Colon (tissue), 2 donors: ENCODE measurements around the gene EML4.
"Not testable (repeated sequence)": the region's sequence is repeated elsewhere in the genome, so short reads cannot be mapped to it uniquely, and the experiment has no call there.

Source experiments
- FAIRE-seq: peaks from 2 replicates; lab custom pipeline; 2012; peaks lifted over from hg19 to GRCh38; lab: Jason Lieb, UNC
- donor health status: control.
- donor health status: control.

Gene EML4

DNA sequence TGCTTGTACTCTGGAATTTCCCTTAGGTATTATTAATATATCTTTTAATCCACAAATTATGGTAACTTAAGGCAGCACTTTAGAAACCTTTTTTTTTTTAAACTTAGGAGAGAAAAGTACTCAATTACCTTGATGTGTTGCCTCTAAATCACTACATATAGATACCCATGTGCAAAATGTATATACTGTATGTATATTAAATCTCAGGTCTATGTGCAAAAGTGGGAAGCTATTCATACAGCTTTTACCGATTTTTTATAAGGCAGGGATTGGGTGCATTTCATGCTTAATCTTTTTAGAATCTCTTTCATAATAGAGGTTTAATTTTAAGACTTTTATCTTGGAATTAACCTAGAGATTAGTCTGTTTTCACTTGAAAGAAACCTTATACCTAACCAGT, 3.4 kb downstream of the EML4 start:
- no peak for FAIRE-seq

DNA sequence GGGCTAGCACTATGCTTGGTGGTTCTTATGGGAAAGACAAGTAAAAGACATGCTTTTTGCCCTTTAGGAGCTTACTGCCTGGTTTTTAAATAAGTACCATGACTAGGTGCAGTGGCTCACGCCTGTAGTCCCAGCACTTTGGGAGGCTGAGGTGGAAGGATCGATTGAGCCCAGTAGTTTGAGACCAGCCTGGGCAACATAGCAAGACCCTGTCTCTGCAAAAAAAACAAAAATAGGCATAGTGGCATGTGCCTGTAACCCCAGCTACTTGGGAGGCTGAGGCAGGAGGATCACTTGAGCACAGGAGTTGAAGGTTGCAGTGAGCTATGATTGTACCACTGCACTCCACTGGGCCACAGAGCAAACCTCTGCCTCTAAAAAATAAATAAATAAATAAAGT, 4.3 kb downstream of the EML4 start:
- not testable (repeated sequence) for FAIRE-seq

DNA sequence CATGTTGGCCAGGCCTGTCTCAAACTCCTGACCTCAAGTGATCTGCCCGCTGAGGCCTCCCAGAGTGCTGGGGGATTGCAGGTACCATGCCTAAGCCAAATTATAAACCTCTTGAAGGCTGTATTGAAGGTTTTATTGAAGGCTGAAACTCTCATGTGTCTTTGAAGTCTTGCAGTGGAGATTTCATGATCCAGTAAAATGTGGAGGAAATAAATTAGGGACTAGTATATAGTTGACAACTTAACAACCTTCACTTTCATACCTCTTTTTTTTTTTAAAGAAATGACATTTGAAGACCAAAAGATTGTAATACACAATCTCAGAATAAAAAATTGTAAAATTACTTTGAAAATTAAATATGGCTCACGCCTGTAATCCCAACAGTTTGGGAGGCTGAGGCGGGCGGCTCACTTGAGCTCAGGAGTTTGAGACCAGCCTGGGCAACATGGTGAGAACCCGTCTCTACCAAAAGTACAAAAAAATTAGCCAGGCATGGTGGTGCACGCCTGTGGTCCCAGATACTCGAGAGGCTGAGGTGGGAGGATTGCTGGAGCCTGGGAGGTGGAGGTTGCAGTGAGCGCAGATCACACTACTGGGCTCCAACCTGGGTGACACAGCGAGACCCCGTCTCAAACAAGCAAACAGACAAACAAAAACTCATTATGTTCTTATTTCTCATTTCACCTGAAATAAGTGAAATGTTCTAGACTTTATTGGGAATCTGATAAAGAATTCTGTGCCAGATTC, 8.0 kb downstream of the EML4 start:
- FAIRE-seq: no peak

DNA sequence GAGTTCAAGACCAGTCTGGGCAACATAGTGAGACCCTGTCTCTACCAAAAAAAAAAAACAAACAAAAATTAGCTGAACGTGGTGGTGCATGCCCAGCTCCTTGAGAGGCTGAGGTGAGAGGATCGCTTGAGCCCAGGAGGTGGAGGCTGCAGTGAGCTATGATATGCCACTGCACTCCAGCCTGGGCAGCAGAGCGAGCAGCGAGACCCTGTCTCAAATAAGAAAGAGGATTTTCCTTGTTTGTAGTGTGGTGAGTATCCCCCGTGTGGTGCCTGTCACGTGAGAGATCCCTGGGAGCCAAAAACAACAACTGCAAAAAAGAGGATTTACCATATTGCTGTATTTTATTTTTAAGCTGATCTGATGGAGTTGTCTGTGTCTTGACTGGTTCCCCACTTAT, 9.2 kb downstream of the EML4 start:
- FAIRE-seq: no peak

DNA sequence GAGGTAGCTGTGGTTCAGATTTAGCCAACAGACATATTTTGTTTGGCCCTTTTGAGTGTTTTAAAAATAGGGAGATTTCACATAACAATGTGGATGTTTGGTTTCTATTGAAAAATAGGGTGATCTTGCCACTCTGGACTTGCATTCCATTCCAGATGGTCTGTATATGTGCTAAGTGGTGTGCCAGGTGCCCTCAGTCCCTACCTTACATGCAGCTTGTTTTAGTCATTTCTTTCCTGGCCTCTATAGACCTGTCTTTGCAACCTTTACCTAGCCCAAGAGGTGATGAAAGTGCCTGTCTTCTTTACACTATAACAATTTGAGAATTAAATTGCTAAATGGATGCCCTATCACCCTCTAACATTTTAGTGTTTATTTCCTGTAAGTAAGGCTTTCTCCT, 11.1 kb downstream of the EML4 start:
- no peak for FAIRE-seq

DNA sequence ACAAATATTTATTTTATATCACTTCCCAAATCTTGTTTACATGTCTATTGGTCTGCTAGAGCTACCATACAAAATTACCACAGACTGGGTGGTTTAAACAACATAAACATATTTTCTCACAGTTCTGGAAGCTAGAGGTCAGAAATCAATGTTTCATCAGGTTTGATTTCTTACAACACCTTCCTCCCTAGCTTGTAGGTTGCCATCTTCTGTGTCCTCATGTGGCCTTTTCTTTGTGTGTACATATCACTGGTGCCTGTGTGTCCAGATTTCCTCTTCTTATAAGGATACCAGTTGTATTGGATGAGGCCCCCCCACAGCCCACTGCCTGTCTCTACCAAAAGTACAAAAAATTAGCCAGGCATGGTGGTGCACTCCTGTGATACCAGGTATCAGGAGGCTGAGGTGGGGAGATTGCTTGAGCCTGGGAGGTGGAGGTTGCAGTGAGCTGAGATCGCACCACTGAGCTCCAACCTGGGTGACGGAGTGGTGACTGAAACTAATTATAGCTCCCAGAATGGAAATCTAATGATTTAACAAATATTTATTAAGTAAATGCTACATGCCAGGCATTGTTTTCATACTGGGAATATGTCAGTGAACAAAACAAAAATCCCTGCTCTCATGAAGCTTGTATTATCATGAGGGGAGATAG, 13.6 kb downstream of the EML4 start:
- FAIRE-seq: no peak

DNA sequence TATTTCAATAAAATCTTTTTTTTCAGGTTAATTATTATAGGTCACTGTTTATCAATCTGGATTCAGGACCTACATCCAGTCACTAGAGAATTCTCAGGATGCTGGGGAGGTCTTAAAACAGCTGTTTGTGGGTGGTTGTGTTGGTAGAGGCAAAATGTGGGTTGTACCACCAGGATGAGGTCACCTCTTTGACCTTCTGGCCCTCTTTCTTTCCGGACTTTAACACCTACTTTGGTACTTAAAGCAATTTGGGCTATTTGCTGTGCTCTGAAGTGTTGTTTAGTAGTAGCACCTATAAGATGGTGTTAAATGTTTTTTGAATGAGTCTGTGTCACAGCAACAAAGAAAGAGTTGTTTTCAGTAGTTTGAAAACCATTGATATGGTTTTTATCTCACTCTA, 14.6 kb downstream of the EML4 start:
- FAIRE-seq: no peak

DNA sequence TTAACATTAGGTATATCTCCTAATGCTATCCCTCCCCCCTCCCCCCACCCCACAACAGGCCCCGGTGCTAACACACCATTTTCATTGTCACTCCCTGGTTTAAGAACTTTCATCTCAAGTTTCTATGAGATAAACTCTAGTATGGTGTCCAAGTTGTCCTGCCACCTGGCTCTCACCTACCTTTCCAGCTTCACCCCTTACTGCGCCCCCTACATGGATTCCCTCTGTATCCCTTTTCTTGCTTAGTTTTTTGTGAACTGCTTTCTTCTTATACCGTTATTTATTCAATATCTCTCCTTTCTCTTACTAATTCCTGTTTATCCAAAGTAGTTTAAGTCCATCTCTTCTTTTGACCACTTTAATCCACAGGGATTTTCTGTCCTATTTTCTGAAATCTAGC, 15.2 kb downstream of the EML4 start:
- FAIRE-seq: no peak

DNA sequence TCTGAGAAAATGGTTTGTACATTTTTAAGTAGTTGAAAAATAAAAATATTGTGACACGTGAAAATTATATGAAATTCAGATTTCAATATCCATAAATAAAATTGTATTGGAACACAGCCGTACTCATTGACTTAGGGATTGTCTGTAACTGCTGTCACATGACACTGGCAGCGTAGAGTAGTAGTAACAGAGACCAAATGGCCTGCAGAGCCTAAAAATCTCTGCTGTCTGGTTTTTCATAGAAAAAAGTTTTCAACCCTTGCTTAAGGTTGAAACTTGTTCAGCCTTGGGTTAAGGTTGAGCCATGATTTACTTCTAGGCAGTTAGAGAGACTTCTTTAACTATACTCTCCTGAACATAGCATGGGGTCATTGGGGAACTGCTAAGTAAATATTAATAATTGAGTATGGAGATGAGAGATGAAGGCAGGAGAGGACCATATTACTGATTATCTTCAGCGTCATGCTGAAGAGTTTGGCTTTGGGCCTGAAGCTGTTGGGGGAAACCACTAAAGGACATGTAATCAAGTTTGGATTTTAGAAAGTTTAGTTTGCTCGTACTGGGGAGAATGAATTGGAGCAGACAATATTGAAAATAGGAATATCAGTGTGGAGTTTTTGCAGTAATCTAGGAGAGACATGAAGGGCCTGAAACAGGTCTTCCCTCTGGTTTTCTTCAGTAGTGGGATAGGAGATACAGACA, 16.2 kb downstream of the EML4 start:
- no peak for FAIRE-seq

DNA sequence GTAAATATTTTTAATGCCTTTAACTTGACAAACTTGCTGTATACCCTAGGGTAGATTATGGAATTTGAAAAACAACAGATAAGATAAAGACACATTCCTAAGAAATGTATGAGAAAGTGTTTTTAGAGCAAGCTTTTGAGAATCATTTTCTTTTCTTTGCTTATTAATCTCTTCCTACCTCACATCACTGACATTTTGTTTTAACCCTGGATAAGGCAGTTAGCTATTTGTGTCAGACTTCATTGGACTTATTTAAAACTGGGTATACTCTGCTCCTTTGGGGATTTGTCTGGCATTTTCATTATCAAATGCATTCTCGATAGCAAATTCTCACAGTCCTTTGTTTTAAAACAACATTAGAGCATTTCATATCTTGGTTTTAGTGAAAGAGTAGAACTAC, 17.2 kb downstream of the EML4 start:
- FAIRE-seq: no peak

DNA sequence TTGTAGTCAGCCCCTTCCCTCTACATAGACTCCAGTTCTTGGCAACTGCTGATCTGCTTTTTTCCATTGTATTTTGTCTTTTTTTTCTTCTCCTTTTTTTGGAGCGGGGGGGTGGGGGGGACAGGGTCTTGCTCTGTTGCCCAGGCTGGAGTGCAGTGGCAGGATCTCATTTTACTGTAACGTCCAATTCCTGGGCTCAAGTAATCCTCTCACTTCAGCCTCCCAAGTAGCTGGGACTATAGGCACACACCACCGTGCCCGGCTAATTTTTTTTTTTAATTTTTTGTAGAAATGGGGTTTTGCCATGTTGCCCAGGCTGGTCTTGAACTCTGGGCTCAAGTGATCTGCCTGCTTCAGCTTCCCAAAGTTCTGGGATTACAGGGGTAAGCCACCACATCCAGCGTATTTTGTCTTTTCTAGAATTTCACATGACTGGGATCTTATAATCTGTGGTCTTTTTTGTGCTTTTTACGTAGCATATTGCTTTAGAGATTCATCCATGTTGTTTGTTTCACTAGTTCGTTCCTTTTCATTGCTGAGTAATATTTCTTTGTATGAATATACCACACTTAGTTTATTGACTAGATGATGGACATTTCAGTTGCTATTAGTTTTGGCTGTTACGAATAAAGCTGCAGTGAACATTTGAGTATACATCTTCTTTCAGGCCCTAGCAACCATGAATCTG, 17.9 kb downstream of the EML4 start:
- FAIRE-seq: no peak

DNA sequence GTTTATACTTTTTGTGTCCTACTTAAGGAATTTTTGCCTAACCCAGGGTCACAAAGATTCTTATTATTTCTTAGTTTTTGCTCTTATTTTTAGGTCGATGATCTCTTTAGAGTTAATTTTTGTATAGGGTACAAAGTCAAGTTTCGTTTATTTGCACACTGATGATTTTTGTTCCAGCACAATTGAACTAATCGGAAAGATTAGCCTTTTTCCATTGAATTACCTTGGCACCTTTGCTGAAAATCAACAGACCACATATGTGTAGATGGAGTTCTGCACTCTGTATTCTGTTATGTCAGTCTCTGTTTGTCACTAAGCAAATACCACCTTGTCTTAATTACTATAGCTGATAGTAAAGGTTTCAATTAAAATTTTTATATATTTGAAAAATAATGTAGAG, 18.7 kb downstream of the EML4 start:
- no peak for FAIRE-seq

DNA sequence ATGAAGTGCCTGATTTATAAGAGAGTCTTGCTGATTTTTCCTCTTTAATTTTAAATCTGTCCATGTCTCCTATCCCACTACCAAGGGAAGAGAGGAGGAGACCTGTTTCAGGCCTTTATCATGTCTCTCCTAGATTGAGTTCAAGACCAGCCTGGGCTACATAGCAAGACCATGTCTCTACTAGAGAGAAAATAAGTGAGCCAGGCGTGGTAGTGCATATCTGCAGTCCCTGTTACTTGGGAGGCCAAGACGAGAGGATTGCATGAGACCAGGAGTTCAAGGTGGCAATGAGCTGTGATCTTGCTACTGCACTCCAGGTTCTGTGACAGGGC, 20.0 kb downstream of the EML4 start:
- FAIRE-seq: no peak

DNA sequence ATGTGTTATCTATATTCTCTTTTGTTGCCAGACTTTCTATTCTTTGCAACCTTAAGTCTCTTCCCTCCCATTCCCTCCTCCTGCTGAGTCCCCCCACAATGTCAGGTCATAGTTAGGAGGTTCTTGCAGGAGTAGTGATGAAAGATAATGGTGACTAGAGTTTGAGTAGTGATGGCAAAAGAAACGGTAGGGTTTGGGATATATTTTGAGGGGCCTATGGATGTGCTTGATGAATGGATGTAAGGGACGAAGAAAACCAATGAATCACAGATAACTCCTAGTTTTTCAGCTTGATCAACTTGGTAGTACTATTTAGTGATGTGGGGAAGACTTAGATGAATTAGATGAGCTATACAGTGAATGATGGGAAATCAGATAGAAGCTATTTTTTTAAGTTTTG, 21.0 kb downstream of the EML4 start:
- FAIRE-seq: no peak

DNA sequence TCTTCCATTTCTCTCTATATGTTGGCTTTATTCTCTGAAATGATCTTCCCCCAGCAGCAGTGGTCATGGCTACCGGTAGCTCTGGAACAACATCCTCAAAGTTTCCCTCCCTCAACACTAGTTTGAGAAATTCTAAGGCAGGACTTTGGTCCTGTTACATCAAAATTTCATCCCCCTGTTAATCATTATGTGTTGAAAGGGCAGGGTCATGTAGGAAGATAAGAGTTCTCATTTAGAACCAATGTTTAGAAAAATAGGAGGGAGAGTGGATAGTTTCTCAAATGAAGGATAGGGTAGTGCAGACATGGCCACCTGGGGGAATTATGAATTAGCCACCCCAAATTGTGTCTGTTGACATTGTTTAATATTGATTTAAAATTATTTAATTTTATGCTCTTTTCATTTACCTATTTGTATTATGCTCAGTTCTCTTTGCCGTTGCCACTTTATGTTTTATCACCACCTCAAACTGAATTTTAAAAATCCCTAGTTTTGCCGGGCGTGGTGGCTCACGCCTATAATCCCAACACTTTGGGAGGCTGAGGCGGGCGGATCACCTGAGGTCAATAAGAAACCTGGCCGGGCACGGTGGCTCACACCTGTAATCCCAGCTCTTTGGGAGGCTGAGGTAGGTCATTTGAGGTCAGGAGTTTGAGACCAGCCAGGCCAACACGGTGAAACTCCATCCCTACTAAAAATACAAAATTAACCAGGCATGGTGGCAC, 22.3 kb downstream of the EML4 start:
- FAIRE-seq: no peak

DNA sequence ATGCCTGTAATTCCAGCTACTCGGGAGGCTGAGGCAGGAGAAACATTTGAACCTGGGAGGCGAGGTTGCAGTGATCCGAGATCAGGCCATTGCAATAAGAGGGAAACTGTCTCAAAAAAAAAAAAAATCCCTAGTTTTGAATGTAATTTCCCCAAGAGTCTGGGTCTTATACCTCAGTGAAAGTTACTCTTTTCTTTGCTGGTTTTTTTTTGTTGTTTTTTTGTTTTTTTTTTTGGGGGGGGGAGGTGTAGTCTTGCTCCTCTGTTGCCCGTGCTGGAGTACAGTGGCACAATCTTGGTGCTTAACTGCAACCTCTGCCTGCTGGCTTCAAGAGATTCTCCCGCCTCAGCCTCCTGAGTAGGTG, 22.8 kb downstream of the EML4 start:
- FAIRE-seq: no peak

DNA sequence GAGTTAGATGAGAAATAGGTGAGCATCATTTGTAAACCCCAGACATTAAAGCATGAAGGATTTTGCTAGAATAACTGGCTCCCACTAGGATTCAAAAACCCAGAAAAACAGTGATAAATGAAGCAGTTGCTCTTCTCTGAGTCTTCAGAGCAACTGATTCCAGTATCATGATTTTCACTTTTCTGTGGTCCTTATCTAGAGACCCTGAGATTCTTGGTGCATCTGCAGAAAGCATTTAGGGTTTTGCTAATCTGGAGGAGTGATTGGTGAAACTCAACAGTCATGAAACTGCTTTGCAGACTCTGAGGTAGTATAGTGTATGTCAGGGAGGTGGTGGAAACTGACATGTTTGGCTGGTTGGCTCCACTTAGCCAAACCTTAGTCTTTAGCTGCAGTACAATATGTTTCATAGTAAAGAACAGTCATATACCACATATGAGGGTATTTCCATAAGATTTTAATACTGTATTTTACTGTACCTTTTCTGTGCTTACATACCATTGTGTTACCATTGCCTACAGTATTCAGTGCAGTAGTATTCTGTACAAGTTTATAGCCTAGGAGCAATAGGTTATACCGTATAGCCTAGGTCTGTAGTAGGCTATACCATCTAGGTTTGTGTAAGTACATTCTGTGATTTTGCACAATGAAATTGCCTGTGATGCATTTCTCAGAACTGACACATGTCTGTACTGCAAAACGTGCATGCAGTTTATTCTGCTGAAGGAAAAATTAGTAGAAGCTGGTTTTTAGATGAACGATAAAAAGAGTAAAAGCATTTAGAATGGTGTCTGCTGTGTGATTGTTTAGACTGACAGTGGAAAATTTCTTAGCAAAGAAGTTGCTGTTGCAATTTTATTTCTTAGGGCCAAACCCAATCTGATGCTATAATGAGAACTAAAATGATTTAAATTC, 23.8 kb downstream of the EML4 start:
- FAIRE-seq: no peak

DNA sequence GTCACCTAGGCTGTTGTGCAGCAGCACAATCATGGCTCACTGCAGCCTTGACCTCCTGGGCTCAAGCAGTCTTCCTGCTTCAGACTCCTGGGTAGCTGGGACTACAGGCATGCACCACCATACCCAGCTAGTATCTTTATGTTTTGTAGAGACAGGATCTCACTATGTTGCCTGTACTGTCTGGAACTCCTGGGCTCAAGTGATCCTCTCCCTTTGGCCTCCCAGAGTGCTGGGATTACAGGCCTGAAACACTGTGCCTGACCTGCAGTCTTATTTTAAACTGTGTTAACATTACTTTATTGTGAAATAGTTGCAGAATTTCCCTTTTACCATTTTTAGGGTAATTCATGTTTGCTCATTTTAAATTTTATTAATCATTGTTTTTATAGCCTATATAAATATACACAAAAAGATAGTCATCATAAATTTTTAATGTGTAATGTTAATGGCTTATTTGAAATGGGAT, 24.6 kb downstream of the EML4 start:
- no peak for FAIRE-seq

DNA sequence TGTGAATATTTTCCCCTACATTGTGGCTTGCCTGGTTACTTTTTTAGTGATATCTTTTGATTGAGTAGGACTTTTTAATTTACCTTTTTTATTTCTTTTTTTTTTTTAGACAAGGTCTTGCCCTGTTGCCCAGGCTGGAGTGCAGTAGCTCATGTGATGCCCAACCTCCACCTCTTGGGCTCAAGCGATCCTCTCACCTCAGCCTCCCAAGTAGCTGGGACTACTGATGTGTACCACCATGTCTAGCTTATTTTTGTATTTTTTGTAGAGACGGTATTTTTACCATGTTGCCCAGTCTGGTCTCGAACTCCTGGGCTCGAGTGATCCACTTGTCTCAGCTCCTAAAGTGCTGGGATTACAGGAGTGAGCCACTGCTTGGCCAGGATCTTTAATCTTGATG, 25.3 kb downstream of the EML4 start:
- FAIRE-seq: no peak

DNA sequence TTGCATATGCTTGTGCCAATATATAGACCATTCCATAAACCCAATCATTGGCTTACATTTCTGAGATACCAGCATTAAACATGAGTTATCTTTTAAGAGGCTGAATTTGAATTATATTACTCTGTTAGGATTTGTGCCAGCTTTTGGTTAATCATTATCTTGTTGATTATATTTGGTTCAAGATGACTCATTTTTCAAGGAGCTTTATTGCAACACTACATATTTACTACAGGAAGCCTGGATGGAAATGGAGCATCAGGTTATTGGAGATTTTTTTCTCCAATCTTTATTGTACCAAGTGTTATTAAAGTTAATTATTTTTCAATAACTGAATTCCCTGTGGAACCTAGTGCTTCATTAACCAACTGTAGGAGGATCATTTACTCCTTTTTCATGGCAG, 26.4 kb downstream of the EML4 start:
- peak; percentile 55 for FAIRE-seq

DNA sequence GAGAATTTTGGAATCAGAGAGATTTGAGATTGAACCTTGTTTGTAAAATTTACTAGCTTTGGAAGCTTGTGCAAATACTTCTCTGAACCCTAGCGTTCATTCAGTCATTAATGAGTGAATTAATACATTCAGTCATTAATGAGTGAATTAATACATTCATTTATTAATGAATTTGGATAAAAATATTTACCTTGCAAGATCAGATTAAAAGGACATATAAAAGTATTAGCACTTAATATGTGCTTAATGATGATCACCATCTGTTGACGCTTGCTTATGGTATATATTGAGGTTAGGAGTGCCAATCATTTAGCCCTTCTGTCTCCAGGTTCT, 26.9 kb downstream of the EML4 start:
- peak; percentile 5 for FAIRE-seq
